IPS-20b (cell line): ENCODE measurements around the gene GOLPH3L.
"Not testable (repeated sequence)": the region's sequence is repeated elsewhere in the genome, so short reads cannot be mapped to it uniquely, and the experiment has no call there.

Experiments
- H3K27ac ChIP-seq: one replicate; pipeline ENCODE4 v1.5.1; 2013; ENCODE audit warnings: low read length
- H3K27me3 ChIP-seq: 2 replicates; pipeline ENCODE4 v1.6.1; 2013; ENCODE audit warnings: mild to moderate bottlenecking, low read length, inconsistent platforms; ENCODE audit not compliant: insufficient read depth
- H3K36me3 ChIP-seq: 2 replicates; pipeline ENCODE4 v1.6.1; 2013; ENCODE audit warnings: low read depth, mild to moderate bottlenecking, inconsistent platforms, low read length, moderate library complexity; ENCODE audit not compliant: insufficient read depth
- H3K4me1 ChIP-seq: 2 replicates; pipeline ENCODE4 v1.6.1; 2013; ENCODE audit warnings: mild to moderate bottlenecking, control low read depth, inconsistent platforms, low read length, moderate library complexity; ENCODE audit not compliant: insufficient read depth
- H3K4me3 ChIP-seq: 2 replicates; pipeline ENCODE4 v1.5.1; 2013; ENCODE audit warnings: mild to moderate bottlenecking, low read length, inconsistent platforms
- H3K9ac ChIP-seq: 2 replicates; pipeline ENCODE4 v1.6.1; 2013; ENCODE audit warnings: low read depth, mild to moderate bottlenecking, inconsistent platforms, low read length, moderate library complexity
- H3K9me3 ChIP-seq: 2 replicates; pipeline ENCODE4 v1.6.1; 2013; ENCODE audit warnings: mild to moderate bottlenecking, low read depth, low read length, inconsistent platforms; ENCODE audit not compliant: insufficient read depth

The GOLPH3L gene

DNA sequence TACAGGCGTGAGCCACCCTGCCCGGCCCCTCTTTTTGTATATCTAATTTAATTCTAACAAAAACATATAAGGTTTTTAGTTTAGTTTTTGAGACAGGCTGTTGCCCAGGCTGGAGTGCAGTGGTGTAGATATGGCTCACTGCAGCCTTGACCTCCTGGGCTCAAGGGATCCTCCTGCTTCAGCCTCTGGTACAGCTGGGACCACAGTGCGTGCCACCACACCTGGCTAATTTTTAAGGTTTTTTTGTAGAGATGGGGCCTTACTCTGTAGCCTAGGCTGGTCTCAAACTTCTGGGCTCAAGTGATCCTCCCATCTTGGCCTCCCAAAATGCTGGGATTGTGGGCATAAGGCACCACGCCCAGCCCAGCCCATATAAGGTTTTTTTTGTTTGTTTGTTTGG lies 86.4 kb downstream of the GOLPH3L start:
- Histone ChIP-seq H3K9ac (no peak overlapping the region), H3K27me3 (no peaks in the 10 kb centered on the region), H3K27ac (no peak overlapping the region), H3K4me1 (peaks cover 17% of the 10 kb centered on the region), H3K9me3 (no peaks in the 10 kb centered on the region), H3K36me3 (peaks cover 35% of the 10 kb centered on the region; the same call in 1 of the 2 replicates), H3K4me3 (no peak overlapping the region)

DNA sequence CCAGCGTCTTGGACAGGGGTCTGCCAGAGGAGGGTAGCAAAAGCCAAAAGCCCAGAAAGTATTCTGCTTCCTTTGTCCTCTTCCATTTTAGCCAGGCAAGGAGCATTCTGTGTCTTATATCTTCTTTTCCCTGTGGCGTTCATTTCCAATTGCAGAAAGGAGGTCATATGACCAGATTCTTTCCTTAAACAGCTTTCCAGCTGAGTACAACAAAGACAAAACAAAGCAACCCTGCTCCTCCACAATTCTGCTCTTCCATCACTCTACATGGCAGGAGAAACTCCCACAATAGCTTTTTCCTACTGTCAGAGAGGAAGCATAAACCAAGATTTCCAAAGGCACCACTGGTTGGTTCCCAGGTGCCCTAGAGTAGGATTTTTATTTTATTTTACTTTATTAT lies 87.2 kb downstream of the GOLPH3L start:
- H3K9me3 ChIP-seq: no peaks in the 10 kb centered on the region
- H3K9ac ChIP-seq: peak overlapping the region; percentile 56; the same call in 1 of the 2 replicates
- H3K27ac ChIP-seq: peak overlapping the region; percentile 50
- no peak overlapping the region for H3K4me3 ChIP-seq
- peaks cover 21% of the 10 kb centered on the region for H3K4me1 ChIP-seq
- peaks cover 29% of the 10 kb centered on the region; the same call in 1 of the 2 replicates for H3K36me3 ChIP-seq
- H3K27me3 ChIP-seq: no peaks in the 10 kb centered on the region

DNA sequence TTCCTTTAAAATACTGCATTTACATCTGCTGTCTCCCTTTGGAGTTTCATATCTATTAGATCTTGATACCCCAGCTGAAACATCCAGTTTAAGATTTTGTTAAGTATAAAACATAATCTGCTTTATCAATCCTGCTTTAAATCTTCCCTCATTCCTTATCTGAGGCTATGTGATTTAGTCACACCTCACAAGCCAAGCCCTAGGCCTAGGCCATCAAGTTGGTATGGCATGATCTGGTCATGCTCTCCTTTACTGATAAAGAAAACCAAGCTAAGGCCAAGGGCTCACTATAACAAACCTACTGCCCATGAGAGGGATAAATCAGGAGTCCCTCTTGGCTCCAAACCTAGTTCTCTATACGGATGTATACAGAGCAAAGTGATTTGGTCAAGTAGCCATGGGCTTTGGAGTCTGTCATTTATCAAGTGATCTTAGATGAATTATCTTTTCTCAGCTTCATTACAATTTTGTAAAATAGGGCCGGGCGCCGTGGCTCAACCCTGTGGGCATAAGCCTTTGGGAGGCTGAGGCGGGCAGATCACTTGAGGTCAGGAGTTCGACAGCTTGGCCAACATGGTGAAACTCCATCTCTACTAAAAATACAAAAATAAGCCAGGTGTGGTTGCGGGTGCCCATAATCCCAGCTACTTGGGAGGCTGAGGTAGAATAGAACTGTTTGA lies 90.4 kb downstream of the GOLPH3L start:
- no peak overlapping the region for H3K27ac ChIP-seq
- H3K9me3 ChIP-seq: no peaks in the 10 kb centered on the region

DNA sequence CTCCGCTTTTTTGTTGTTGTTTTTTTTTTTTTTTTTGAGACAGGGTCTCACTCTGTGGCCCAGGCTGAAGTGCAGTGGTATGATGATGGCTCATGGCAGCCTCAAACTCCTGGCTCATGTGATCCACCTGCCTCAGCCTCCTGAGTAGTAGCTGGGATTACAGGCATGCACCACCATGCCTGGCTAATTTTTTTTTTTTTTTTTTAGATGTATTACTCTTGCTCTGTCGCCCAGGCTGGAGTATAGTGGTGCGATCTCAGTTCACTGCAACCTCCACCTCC lies 91.6 kb downstream of the GOLPH3L start:
- Histone ChIP-seq H3K4me1 (peaks cover 31% of the 10 kb centered on the region), H3K27ac (peak overlapping the region; percentile 65), H3K9ac (peak overlapping the region; percentile 70; the same call in 1 of the 2 replicates)
- not testable (repeated sequence) for H3K27me3 ChIP-seq, H3K9me3 ChIP-seq, H3K4me3 ChIP-seq, H3K36me3 ChIP-seq

More for the DNA sequence above, 90.4 kb downstream of the GOLPH3L start:
- no peak overlapping the region for H3K9ac ChIP-seq
- no peak overlapping the region for H3K4me3 ChIP-seq
- H3K27me3 ChIP-seq: no peaks in the 10 kb centered on the region
- H3K36me3 ChIP-seq: peaks cover 5% of the 10 kb centered on the region; the same call in 1 of the 2 replicates
- H3K4me1 ChIP-seq: peaks cover 31% of the 10 kb centered on the region

DNA sequence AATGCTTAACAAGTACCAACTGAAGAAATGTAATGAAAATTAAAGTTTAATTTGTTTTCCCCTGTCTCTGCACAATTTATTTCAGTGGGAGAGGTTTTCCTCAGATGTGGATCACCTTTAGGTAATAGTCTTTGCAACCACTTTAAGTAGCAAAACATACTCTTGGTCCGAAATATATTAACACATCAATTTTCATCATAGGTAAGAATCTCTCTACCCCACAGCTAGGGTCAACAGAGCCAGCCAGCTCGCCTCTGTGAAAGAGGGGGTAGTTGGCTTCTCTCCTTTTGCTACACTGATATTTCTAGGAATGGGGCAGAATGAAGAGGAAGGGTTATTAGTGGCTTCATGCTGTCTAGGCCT lies 92.7 kb downstream of the GOLPH3L start:
- peak overlapping the region; percentile 23; the same call in 1 of the 2 replicates for H3K4me3 ChIP-seq
- H3K9ac ChIP-seq: peak overlapping the region; percentile 70; the same call in 1 of the 2 replicates
- H3K27me3 ChIP-seq: no peaks in the 10 kb centered on the region
- H3K9me3 ChIP-seq: no peaks in the 10 kb centered on the region
- peaks cover 21% of the 10 kb centered on the region for H3K4me1 ChIP-seq
- H3K36me3 ChIP-seq: no peaks in the 10 kb centered on the region; the same call in 1 of the 2 replicates
- H3K27ac ChIP-seq: peak overlapping the region; percentile 65

DNA sequence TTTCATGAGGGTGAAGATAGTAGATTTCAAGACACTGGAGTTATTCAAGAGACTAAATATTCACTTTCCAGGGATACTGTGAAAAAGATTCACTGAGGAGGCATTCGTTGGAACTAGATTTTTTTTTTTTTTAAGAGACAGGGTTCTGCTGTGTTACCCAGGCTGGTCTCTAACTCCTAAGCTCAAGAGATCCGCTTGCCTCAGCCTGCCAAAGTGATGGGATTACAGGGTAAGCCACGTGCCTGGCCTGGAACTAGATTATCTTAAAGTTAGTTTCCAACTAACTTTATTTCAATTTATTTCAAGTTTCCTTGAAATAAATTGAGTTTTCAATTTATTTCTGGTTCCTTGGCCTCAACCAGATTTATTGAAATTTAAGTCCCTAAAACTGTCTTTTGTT lies 93.2 kb downstream of the GOLPH3L start:
- H3K4me1 ChIP-seq: peaks cover 20% of the 10 kb centered on the region
- no peaks in the 10 kb centered on the region for H3K9me3 ChIP-seq
- H3K27ac ChIP-seq: peak overlapping the region; percentile 65
- no peaks in the 10 kb centered on the region; the same call in 1 of the 2 replicates for H3K36me3 ChIP-seq
- no peak overlapping the region for H3K4me3 ChIP-seq
- H3K27me3 ChIP-seq: no peaks in the 10 kb centered on the region
- H3K9ac ChIP-seq: peak overlapping the region; percentile 70; the same call in 1 of the 2 replicates

DNA sequence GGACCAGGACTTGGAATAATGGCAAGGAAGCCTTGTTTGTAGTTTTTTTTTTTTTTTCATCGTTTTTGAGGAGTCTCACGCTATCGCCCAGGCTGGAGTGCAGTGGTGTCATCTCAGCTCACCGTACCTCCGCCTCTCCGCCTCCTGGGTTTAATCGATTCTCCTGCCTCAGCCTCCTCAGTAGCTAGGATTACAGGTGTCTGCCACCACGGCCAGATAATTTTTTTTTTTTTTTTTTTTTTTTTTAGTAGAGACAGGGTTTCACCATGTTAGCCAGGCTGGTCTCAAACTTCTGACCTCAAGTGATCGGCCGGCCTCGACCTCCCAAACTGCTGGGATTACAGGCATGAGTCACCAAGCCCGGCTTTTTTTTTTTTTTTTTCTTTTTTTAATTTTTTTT lies 94.6 kb downstream of the GOLPH3L start:
- not testable (repeated sequence) for H3K4me3 ChIP-seq, H3K9ac ChIP-seq, H3K27ac ChIP-seq, H3K27me3 ChIP-seq, H3K9me3 ChIP-seq, H3K36me3 ChIP-seq
- peaks cover 20% of the 10 kb centered on the region for H3K4me1 ChIP-seq

DNA sequence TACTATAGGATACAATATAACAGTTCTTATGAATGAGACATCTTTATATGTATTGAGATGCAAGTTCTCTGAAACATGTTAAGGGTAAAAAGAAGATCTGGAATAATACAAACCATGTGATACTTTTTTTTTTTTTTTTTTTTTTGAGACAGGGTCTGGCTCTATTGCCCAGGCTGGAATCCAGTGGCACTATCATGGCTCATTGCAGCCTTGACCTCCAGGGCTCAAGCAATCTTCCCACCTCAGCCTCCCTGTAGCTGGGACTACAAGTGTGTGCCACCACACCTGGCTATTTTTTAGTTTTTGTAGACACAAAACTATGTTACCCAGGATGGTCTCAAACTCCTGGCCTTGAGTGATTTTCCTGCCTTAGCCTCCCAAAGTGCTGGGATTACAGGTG lies 95.4 kb downstream of the GOLPH3L start:
- Histone ChIP-seq H3K9ac (no peak overlapping the region), H3K27ac (no peak overlapping the region), H3K9me3 (no peaks in the 10 kb centered on the region), H3K27me3 (no peaks in the 10 kb centered on the region), H3K4me3 (no peak overlapping the region), H3K36me3 (no peaks in the 10 kb centered on the region; the same call in 1 of the 2 replicates), H3K4me1 (peaks cover 20% of the 10 kb centered on the region)

DNA sequence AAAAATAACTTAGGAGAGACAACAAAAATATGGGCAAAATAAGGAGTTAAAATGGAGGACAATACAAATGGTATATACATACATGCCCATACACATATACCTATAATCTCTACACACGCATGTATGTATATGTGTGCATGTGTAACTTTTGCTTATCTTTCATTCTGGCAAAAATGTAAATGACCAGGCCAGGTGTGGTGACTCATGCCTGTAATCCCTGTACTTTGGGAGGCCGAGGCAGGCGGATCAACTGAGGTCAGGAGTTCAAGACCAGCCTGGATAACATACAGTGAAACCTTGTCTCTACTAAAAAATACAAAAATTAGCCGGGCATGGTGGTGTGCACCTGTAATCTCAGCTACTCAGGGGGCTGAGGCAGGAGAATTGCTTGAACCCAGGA lies 98.6 kb downstream of the GOLPH3L start:
- not testable (repeated sequence) for H3K36me3 ChIP-seq, H3K27me3 ChIP-seq, H3K9me3 ChIP-seq, H3K9ac ChIP-seq, H3K27ac ChIP-seq, H3K4me1 ChIP-seq, H3K4me3 ChIP-seq

DNA sequence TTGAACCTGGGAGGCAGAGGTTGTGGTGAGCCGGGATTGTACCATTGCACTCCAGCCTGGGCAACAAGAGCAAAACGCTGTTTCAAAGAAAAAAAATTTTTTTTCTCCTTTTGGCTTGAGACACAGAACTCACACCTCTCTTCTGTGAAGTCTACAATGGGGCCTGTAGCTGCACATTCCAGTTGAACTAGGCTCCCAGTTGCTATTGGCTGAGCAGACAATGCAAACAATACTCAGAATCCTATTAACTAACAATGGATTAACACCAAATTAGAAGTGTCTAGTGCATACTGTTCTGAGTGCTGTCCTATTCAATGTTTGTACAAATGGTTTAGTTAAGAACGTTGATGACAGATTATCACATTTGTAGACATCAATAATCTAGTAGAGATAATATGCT lies 100.0 kb downstream of the GOLPH3L start:
- no peaks in the 10 kb centered on the region for H3K9me3 ChIP-seq
- no peaks in the 10 kb centered on the region for H3K4me1 ChIP-seq
- no peaks in the 10 kb centered on the region for H3K27me3 ChIP-seq
- H3K36me3 ChIP-seq: peaks cover 3% of the 10 kb centered on the region; the same call in 1 of the 2 replicates
- no peak overlapping the region for H3K9ac ChIP-seq
- no peak overlapping the region for H3K4me3 ChIP-seq
- no peak overlapping the region for H3K27ac ChIP-seq
